Activated T-helper 2 cell treated with anti-CD3 and anti-CD28 coated beads, Interferon-gamma antibody, Interleukin-2, Interleukin-4, amounts not matched to agents 10 μg/mL and 5 μg/mL and 100 μg/mL, durations not matched to agents 14 hours and 24 hours and 36 hours (primary cell): ENCODE data around the gene MELTF. TPM values are rescaled to one million over a fixed set of nuclear protein-coding genes. Genes with fewer than 3 reads are reported as not detected.

Source experiments
- DNase-seq: peaks from one replicate; pipeline ENCODE4 v3.0.0; 2021; ENCODE audit warnings: low spot score
- H3K27ac Mint-ChIP-seq: one replicate; pipeline ENCODE4 v1.8.0; 2021; ENCODE audit warnings: mixed read lengths
- H3K27me3 Mint-ChIP-seq: one replicate; pipeline ENCODE4 v1.8.0; 2021; ENCODE audit warnings: low read depth, mixed read lengths
- H3K36me3 Mint-ChIP-seq: one replicate; pipeline ENCODE4 v1.8.0; 2021; ENCODE audit warnings: low read depth, mixed read lengths
- H3K4me1 Mint-ChIP-seq: one replicate; pipeline ENCODE4 v1.8.0; 2021; ENCODE audit warnings: low read depth, mixed read lengths
- H3K4me3 Mint-ChIP-seq: one replicate; pipeline ENCODE4 v1.8.0; 2021; ENCODE audit warnings: low read depth, mild to moderate bottlenecking, moderate library complexity, mixed read lengths
- H3K9me3 Mint-ChIP-seq: one replicate; pipeline ENCODE4 v1.8.0; 2021; ENCODE audit warnings: mixed read lengths
- intact Hi-C: fragments of 100-400 bp; cut with micrococcal nuclease; formaldehyde crosslinking; loops from one replicate; pipeline ENCODE4 v1.15.1; 2023
- total RNA-seq: library from RNA; stranded (reverse); gene quantifications from 2 replicates; pipeline ENCODE4 v1.2.3, GENCODE V29; 2022

MELTF gene
- total RNA-seq, 1 donor from 2014 or later, result 7.6 TPM

DNA sequence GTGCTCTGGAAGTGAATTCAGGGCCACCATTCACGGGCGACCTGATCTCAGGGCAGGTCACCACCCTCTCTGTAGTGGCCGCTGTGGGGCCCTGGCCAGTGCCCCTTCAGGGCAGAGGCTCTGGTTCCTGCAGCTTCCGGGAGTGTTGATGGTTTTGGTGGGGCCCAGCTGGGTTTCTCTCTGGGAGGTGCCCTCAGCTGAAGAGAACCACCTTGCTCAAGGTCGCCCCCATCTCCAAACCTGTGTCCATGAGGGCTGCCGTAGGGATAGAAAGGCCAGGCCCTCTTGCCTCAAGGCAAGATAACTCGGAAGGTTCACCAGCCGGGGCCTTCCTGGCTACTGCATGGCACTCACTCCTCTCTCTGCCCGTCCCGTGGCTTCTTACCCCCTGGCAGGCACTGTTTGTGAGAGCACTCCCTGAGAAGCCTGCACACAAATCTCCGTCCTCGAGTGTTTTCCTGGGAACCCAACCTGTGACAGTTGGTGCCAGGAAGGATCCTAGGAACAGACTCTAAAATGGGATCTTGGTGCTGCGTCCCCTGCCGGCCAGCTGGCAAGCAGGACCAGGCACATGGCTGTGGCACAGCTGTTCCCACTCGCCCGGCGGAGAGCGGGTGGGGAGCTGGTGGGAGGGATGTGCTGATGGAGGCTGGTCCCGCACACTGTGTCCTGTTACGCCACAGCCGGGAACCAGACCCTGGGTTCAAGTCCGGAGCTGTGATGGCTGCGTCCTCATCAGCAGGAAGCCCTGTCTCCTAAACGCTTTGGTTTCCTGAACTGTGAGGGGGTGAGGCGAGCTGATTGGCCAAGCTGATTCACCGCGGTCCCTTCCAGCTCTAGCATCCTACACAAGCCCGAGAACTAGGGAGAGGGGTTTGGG, 37.8 kb downstream of the MELTF start:
- no peak for DNase-seq
- H3K4me1 Mint-ChIP-seq, result no peaks in the 10 kb centered on the region

DNA sequence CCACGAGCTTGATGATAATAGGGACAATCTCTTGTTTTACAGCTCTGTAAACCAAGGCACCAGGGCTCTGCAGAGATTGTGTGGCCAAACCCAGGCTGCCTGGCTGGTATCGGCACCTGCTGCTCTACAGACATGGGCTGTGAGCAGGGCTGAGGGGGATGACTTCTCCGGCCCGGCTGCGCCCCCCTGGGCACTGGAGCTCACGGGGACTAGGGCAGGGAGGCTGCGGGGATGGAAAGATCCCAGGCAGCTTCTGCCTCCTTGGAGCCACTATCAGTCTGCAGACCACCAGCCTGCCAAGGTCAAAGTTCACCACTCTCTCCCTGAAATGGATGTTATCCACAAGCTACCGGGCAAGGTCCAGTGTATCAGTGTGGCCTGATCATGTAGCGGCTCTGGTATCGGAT, 39.0 kb downstream of the MELTF start:
- no peaks in the 10 kb centered on the region for H3K4me1 Mint-ChIP-seq
- H3K9me3 Mint-ChIP-seq, result no peaks in the 10 kb centered on the region
- H3K36me3 Mint-ChIP-seq, result no peaks in the 10 kb centered on the region
- no peak overlapping the region for H3K4me3 Mint-ChIP-seq
- no peaks in the 10 kb centered on the region for H3K27me3 Mint-ChIP-seq
- intact Hi-C loops, result no loop called here
- no peak for DNase-seq
- H3K27ac Mint-ChIP-seq, result no peak overlapping the region

More for the DNA sequence above, 37.8 kb downstream of the MELTF start:
- intact Hi-C loops, result no loop called here
- Mint-ChIP-seq H3K9me3 (no peaks in the 10 kb centered on the region), H3K36me3 (no peaks in the 10 kb centered on the region), H3K27ac (no peak overlapping the region), H3K27me3 (no peaks in the 10 kb centered on the region), H3K4me3 (no peak overlapping the region)

DNA sequence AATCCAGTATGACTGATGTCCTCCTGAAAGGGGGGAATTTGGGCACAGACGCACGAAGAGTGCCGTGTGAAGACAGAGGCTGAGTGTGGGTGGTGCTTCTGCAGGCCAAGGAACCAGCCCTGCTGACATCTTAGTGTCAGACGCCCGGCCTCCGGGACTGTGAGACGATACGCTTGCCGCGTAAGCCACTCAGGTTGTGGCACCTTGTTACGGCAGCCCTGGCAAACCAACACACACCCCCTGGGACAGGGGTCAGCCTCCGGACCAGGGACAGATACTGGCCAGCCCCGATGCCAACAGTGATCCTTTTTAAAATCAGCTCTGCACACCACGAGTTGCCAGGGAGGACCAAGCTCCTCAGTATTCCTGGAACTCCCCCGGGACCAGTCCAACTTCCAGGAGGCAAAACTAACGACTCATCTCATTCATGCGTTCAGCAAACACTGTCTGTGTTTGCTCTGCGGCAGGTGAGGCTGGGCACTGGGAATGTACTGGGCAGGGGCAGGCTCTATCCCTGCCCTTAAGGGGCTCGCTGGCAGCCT, 39.8 kb downstream of the MELTF start:
- no peak for DNase-seq
- H3K4me3 Mint-ChIP-seq, result no peak overlapping the region
- H3K36me3 Mint-ChIP-seq, result no peaks in the 10 kb centered on the region
- no peak overlapping the region for H3K27ac Mint-ChIP-seq
- no peaks in the 10 kb centered on the region for H3K4me1 Mint-ChIP-seq
- H3K9me3 Mint-ChIP-seq, result no peaks in the 10 kb centered on the region
- H3K27me3 Mint-ChIP-seq, result no peaks in the 10 kb centered on the region
- intact Hi-C loops, result no loop called here

DNA sequence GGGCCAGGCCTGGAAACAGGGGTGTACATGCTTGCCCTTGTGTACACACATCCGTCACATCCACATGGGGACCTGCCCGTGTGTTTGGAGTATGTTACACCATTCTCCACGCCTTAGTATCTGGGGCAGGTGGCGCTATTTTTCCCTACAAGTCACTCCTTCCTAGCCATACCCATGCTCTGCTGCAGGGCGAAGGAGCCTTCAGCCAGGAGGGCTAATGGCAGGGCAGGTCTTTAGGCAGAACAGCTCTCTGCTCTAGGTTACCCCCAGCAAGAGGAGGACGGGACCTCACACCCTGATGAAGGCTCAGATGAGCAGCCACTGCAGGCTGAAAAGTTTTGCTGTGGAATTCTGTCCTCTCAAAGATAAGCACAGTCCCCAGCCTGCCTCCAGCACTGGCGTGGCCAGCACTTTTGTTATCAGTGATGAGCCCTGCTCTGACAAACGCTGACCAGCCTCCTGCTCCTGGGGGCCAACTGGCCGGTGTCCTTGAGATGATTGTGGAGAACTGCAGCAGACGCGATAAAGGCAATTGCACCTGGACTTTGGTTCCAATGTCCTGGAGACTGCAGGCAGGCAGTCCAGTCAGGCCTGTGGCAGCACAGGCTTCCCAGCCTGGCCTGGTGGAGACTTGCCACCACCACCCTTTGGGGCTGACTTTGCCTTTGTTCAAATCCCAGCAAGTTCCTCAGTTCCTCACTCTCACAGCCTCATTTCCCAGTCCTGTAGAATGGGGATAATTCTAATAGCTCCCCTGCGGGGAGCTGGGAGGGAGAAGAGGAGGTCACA, 41.2 kb downstream of the MELTF start:
- intact Hi-C loops, result no loop called here
- peaks cover 3% of the 10 kb centered on the region for H3K36me3 Mint-ChIP-seq
- no peaks in the 10 kb centered on the region for H3K4me1 Mint-ChIP-seq
- no peak overlapping the region for H3K4me3 Mint-ChIP-seq
- no peak for DNase-seq
- H3K27me3 Mint-ChIP-seq, result peaks cover 4% of the 10 kb centered on the region
- peaks cover 6% of the 10 kb centered on the region for H3K9me3 Mint-ChIP-seq
- H3K27ac Mint-ChIP-seq, result no peak overlapping the region

DNA sequence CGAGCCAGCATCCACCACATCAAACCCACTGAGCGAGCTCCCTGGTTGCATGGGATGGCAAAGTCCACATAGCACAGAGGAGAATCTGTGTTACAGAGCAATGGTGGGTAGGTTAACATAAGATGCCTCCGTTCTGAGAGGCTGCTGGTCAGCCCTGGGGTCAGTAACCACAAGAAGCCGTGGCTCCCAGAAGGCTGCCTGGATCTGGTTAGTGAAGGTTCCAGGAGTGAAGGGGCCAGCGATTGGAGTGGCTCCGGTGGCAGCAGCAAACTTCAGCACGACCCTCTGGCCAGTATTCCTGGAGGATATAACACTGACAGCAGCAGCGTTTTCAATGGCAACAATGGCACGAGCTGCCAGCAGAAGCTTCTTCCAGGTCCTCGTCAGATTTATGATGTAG, 42.6 kb downstream of the MELTF start:
- peaks cover 7% of the 10 kb centered on the region for H3K27me3 Mint-ChIP-seq
- peaks cover 11% of the 10 kb centered on the region for H3K9me3 Mint-ChIP-seq
- intact Hi-C loops, result no loop called here
- no peak overlapping the region for H3K4me3 Mint-ChIP-seq
- no peak for DNase-seq
- no peaks in the 10 kb centered on the region for H3K4me1 Mint-ChIP-seq
- peaks cover 7% of the 10 kb centered on the region for H3K36me3 Mint-ChIP-seq
- H3K27ac Mint-ChIP-seq, result no peak overlapping the region

DNA sequence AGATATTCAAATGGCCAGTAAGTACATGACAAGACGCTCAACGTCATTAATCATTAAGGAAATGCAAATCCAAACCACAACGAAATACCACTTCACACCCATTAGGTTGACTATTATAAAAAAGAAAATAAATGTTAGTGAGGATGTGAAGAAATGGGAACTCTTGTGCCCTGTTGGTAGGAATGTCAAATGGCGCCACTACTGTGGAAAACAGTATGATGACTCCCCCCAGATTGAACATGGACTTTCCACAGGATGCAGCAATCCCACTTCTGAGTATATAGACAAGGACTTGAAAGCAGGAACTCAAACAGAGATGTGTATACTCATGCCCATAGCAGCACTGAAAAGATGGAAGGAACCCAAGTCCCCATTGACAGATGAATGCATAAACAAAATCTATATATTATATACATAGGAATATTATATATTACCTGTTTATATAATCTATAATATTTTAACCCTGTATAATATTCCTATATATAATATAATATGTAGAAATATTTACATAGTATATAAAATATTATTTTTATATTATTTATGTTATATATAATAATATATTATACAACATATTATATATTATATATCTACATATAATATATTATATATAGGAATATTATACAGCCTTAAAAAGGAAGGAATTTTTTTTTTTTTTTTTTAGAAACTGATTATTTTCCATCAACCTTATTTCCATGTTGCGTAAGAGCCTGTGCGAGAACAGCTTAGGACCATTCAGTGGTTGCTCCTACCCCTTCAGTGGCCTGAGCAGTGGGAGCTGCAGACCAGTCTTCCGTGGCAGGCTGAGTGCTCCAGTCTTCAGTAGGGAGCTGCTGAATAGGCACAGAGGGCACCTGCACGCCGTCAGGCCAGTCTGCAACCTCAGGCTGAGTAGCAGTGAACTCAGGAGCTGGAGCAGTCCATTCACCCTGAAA, 43.4 kb downstream of the MELTF start:
- Mint-ChIP-seq H3K4me3 (no peak overlapping the region), H3K27me3 (peaks cover 10% of the 10 kb centered on the region), H3K27ac (no peak overlapping the region), H3K9me3 (peaks cover 16% of the 10 kb centered on the region), H3K36me3 (peaks cover 7% of the 10 kb centered on the region), H3K4me1 (no peaks in the 10 kb centered on the region)
- intact Hi-C loops, result no loop called here
- no peak for DNase-seq

DNA sequence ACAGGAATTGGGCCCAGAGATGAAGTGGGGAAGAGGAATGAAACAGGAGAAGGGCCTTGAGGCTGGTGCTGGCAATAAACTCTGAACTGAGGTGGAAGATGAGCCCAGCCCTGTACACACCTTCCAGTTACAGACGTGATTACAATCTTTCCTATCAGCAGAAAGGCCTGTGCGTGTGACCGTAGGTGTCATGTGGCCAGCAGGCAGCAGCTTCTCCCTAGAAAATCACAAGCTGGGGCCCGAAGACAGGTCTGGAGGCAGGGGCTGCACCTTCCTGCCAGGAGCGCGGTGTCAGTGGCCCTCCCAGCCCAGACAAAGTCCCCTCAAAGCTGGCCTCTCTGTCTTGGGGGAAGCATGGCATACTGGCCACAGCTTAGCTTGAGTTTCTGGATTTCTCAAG, 44.3 kb downstream of the MELTF start:
- H3K27ac Mint-ChIP-seq, result no peak overlapping the region
- peaks cover 10% of the 10 kb centered on the region for H3K27me3 Mint-ChIP-seq
- intact Hi-C loops, result no loop called here
- H3K9me3 Mint-ChIP-seq, result peaks cover 16% of the 10 kb centered on the region
- peaks cover 7% of the 10 kb centered on the region for H3K36me3 Mint-ChIP-seq
- H3K4me1 Mint-ChIP-seq, result no peaks in the 10 kb centered on the region
- H3K4me3 Mint-ChIP-seq, result no peak overlapping the region
- DNase-seq, result no peak

DNA sequence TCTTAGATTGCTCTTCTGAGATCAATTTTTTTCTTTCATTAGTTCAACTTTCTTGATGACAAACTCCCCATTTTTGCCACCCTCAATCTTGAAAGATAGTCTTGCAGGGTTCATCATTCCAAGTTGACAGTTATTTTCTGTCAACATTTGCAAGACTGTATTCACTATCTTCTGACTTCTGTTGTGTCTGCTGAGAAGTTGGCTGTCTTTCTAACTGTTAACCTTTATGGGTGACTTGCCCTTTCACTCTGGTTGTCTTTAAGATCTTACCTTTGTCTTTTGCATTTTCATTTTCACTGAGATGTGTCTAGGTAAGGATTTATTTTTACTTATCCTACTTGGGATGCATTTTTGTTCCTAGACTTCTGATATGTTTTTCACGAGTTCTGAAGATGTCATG, 46.4 kb downstream of the MELTF start:
- Mint-ChIP-seq H3K27ac (no peak overlapping the region), H3K36me3 (peaks cover 7% of the 10 kb centered on the region), H3K4me3 (no peak overlapping the region), H3K4me1 (peaks cover 5% of the 10 kb centered on the region), H3K9me3 (peaks cover 16% of the 10 kb centered on the region), H3K27me3 (peaks cover 10% of the 10 kb centered on the region)
- DNase-seq, result no peak
- intact Hi-C loops, result no loop called here

DNA sequence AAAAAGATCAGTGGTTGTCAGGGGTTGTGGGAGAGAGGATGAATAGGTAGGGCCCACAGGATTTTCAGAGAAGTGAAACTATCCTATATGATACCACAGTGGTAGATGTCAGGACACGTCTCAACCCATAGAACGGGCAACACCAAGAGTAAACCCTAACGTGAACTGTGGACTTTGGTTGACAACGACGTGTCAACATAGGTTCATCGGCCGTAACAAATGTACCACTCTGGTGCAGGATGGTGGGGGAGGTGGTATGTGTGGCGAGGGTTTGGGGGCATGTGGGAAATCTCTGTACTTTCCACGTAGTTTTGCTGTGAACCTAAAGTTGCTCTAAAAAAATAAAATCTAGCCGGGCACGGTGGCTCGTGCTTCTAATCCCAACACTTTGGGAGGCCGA, 48.0 kb downstream of the MELTF start:
- Mint-ChIP-seq H3K4me3 (no peak overlapping the region), H3K9me3 (peaks cover 16% of the 10 kb centered on the region), H3K27ac (no peak overlapping the region), H3K27me3 (peaks cover 10% of the 10 kb centered on the region), H3K4me1 (peaks cover 5% of the 10 kb centered on the region), H3K36me3 (peaks cover 7% of the 10 kb centered on the region)
- intact Hi-C loops, result no loop called here
- no peak for DNase-seq

DNA sequence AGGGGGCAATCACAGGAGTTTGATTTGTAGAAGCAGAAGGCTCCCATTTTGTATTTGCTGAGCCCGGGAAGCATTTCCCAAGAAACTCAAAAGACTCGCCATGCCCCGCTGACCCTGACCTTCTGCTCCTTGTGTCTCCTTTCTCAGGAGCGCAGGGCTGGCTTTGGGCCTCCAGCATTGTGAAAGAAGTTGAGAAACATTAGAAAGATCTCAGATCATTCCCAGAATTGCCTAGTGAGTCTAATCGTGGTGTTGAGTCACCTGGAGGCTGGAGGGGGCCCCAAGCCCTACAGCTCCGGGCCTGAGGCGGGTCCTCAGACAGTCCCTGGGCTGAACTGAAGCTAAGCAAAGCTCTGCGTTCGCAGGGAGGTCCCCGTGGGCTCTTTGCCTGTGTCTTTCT, 50.1 kb downstream of the MELTF start:
- Mint-ChIP-seq H3K4me3 (no peak overlapping the region), H3K27ac (no peak overlapping the region), H3K36me3 (peaks cover 7% of the 10 kb centered on the region), H3K27me3 (peaks cover 10% of the 10 kb centered on the region), H3K9me3 (peaks cover 16% of the 10 kb centered on the region), H3K4me1 (peaks cover 5% of the 10 kb centered on the region)
- no peak for DNase-seq
- intact Hi-C loops, result loop anchor here (2.0 kb wide), 1 partner anchor 207 kb away; no protein-coding TSS in a partner anchor

DNA sequence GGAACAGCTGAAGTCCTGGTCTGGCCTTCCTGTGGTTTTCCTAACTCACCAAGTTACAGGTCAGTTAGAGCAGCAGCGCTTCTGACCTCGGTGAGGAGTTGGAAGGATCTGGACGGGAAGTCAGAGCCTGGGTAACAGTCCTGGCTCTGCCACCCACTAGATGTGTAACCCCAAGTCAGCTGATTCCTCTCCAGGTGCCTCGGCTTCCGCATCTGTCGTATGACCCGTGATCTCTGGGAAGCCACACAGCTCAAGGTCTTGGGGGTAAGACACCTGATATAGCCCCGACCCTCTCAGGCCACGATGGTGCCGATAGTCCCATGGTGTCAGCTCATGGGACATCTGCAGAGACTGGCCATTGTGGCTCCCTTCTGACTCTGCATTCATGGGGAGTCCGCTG, 52.7 kb downstream of the MELTF start:
- Mint-ChIP-seq H3K4me1 (peaks cover 5% of the 10 kb centered on the region), H3K27me3 (peaks cover 4% of the 10 kb centered on the region), H3K9me3 (peaks cover 6% of the 10 kb centered on the region), H3K4me3 (no peak overlapping the region), H3K27ac (no peak overlapping the region), H3K36me3 (no peaks in the 10 kb centered on the region)
- intact Hi-C loops, result no loop called here
- no peak for DNase-seq

DNA sequence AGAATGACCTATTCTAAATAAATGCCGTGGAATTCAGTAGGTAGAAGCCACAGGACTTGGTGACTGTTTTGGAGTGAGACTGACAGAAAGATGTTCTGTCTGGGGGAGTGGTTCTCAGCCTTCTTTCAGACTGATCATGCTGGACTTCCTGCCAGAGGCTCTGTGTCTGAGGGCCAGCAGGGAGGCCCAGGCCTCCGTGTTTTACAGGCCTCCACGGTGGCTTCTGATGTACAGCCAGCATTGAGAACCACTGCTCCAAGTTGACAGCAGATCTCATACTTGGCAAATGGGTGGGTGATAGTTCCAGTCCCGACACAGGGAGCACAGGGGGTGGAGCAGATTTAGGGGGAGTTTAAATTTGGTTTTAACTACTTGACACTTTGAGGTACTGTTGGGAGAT, 54.3 kb downstream of the MELTF start:
- Mint-ChIP-seq H3K36me3 (no peaks in the 10 kb centered on the region), H3K4me3 (no peak overlapping the region), H3K27ac (no peak overlapping the region), H3K9me3 (no peaks in the 10 kb centered on the region), H3K4me1 (peaks cover 7% of the 10 kb centered on the region), H3K27me3 (peaks cover 3% of the 10 kb centered on the region)
- DNase-seq, result no peak
- intact Hi-C loops, result no loop called here
